Measurements from ENCODE around the gene ECT2L.

The ECT2L gene

DNA sequence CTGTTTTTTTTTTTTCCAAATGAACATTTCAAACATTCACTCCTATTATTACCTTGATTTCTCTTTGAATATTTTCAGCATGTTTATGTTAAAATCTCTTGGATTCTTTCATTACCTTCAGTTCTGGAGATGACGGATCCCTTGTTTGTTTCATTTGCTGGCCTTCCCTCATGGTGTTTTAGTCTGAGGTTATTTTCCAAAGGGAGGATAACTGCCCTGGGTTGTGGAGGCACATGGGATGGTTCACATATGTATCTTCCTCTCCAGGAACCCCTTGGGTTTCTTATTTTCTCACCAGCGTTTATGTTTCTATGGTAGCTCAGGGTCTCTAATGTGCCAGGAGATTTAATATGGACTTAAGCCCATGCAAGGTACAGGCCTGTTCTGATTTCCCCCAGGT is 36.3 kb downstream of the ECT2L start:
- ATAC-seq: no peak
- TF ChIP-seq ZC3H10 (CRISPR knock-in tag; IDR thresholded peaks at IDR 0.05) (no peak), ZFP30 (CRISPR knock-in tag; IDR thresholded peaks at IDR 0.05) (no peak)

DNA sequence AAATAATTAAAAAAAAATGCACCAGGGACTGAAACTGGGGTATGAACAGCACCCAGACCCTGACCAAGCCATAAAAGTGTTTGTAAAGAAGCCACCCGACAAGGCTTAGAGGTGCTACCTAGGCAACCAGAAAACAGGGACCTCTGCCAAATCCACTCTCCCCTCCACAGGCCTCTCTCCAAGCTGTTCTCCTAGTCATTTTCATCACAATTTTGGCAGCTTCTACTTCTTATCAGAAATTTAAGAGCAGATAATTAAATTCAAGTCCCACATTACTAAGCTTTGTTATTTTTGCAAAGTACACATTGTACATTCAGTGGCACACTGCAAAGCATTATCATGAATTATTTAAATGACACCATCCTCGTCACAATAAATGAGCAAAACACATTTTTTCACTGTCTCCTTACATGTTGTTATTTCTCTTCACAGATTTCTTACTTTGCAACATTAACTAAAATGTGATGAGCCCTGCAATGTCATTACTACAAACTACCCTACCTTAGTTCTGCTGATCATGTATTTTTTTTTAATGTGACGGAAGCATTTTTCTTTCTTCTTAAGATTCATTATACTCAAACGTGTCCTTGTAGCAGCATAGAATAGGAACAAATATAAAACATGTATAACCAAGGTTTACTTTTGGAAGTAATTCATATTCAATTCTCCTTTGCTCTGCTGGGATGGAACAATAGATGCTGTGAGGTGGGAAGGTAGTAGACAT is 38.1 kb downstream of the ECT2L start:
- TF ChIP-seq ISL1 (CRISPR knock-in tag; IDR thresholded peaks at IDR 0.05) (peak; percentile 92), TOX (CRISPR knock-in tag; IDR thresholded peaks at IDR 0.05; ENCODE audit: borderline replicate concordance) (no peak), ZNF70 (CRISPR knock-in tag; IDR thresholded peaks at IDR 0.05) (no peak)
- TF ChIP-seq, protein P1, sequence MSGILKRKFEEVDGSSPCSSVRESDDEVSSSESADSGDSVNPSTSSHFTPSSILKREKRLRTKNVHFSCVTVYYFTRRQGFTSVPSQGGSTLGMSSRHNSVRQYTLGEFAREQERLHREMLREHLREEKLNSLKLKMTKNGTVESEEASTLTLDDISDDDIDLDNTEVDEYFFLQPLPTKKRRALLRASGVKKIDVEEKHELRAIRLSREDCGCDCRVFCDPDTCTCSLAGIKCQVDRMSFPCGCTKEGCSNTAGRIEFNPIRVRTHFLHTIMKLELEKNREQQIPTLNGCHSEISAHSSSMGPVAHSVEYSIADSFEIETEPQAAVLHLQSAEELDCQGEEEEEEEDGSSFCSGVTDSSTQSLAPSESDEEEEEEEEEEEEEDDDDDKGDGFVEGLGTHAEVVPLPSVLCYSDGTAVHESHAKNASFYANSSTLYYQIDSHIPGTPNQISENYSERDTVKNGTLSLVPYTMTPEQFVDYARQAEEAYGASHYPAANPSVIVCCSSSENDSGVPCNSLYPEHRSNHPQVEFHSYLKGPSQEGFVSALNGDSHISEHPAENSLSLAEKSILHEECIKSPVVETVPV (CRISPR knock-in tag; IDR thresholded peaks at IDR 0.05): no peak
- TF ChIP-seq, protein P2, sequence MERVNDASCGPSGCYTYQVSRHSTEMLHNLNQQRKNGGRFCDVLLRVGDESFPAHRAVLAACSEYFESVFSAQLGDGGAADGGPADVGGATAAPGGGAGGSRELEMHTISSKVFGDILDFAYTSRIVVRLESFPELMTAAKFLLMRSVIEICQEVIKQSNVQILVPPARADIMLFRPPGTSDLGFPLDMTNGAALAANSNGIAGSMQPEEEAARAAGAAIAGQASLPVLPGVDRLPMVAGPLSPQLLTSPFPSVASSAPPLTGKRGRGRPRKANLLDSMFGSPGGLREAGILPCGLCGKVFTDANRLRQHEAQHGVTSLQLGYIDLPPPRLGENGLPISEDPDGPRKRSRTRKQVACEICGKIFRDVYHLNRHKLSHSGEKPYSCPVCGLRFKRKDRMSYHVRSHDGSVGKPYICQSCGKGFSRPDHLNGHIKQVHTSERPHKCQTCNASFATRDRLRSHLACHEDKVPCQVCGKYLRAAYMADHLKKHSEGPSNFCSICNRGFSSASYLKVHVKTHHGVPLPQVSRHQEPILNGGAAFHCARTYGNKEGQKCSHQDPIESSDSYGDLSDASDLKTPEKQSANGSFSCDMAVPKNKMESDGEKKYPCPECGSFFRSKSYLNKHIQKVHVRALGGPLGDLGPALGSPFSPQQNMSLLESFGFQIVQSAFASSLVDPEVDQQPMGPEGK (CRISPR knock-in tag; IDR thresholded peaks at IDR 0.05; ENCODE audit: borderline replicate concordance): 0 out of 2 replicates have a peak, but pooled peaks have one; percentile 20
- ATAC-seq: no peak

DNA sequence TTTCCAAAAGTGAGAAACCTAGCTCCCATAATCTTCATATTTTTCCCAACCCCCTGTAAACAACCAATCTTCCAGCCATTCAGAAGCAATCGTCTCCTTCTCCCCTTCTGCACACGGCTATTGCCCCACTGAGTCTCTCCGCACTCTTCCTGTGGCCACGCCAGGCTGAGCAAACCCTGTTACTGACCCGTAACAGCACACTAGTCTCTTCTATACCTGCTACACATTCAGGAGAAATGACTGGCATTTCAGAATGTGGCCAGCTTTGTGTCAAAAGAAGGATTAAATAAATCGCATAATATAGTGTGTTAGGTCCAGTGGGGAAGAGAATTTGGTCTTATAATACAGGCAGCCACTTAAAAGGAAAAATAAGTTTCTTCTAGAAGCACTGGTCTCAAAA is 41.4 kb downstream of the ECT2L start:
- no peak for ATAC-seq
- no peak for TF ChIP-seq ISL1 (CRISPR knock-in tag; IDR thresholded peaks at IDR 0.05)
- TF ChIP-seq SNAI2 (CRISPR knock-in tag; IDR thresholded peaks at IDR 0.05): no peak
- TF ChIP-seq, protein P2 (CRISPR knock-in tag; IDR thresholded peaks at IDR 0.05; ENCODE audit: borderline replicate concordance): no peak
- TF ChIP-seq BACH2 (CRISPR knock-in tag; IDR thresholded peaks at IDR 0.05; ENCODE audit: borderline replicate concordance): no peak
- TF ChIP-seq ARNTL (CRISPR knock-in tag; IDR thresholded peaks at IDR 0.05; ENCODE audit: borderline replicate concordance, low read depth): no peak
- TF ChIP-seq GLIS3 (CRISPR knock-in tag; IDR thresholded peaks at IDR 0.05): no peak
- no peak for TF ChIP-seq ZFP30 (CRISPR knock-in tag; IDR thresholded peaks at IDR 0.05)
- no peak for TF ChIP-seq ZNF565 (CRISPR knock-in tag; conservative IDR thresholded peaks at IDR 0.05; ENCODE audit: low read depth)
- TF ChIP-seq TCF4 (CRISPR knock-in tag; IDR thresholded peaks at IDR 0.05; ENCODE audit: borderline replicate concordance): no peak
- TF ChIP-seq, protein P3, sequence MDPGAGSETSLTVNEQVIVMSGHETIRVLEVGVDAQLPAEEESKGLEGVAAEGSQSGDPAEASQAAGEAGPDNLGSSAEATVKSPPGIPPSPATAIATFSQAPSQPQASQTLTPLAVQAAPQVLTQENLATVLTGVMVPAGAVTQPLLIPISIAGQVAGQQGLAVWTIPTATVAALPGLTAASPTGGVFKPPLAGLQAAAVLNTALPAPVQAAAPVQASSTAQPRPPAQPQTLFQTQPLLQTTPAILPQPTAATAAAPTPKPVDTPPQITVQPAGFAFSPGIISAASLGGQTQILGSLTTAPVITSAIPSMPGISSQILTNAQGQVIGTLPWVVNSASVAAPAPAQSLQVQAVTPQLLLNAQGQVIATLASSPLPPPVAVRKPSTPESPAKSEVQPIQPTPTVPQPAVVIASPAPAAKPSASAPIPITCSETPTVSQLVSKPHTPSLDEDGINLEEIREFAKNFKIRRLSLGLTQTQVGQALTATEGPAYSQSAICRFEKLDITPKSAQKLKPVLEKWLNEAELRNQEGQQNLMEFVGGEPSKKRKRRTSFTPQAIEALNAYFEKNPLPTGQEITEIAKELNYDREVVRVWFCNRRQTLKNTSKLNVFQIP (CRISPR knock-in tag; IDR thresholded peaks at IDR 0.05; ENCODE audit: borderline replicate concordance, low read depth): no peak
- TF ChIP-seq, protein P4, sequence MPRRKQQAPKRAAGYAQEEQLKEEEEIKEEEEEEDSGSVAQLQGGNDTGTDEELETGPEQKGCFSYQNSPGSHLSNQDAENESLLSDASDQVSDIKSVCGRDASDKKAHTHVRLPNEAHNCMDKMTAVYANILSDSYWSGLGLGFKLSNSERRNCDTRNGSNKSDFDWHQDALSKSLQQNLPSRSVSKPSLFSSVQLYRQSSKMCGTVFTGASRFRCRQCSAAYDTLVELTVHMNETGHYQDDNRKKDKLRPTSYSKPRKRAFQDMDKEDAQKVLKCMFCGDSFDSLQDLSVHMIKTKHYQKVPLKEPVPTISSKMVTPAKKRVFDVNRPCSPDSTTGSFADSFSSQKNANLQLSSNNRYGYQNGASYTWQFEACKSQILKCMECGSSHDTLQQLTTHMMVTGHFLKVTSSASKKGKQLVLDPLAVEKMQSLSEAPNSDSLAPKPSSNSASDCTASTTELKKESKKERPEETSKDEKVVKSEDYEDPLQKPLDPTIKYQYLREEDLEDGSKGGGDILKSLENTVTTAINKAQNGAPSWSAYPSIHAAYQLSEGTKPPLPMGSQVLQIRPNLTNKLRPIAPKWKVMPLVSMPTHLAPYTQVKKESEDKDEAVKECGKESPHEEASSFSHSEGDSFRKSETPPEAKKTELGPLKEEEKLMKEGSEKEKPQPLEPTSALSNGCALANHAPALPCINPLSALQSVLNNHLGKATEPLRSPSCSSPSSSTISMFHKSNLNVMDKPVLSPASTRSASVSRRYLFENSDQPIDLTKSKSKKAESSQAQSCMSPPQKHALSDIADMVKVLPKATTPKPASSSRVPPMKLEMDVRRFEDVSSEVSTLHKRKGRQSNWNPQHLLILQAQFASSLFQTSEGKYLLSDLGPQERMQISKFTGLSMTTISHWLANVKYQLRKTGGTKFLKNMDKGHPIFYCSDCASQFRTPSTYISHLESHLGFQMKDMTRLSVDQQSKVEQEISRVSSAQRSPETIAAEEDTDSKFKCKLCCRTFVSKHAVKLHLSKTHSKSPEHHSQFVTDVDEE (CRISPR knock-in tag; IDR thresholded peaks at IDR 0.05): no peak
- no peak for TF ChIP-seq ZNF8 (CRISPR knock-in tag; IDR thresholded peaks at IDR 0.05)
- TF ChIP-seq RARB (CRISPR knock-in tag; IDR thresholded peaks at IDR 0.05): no peak
- TF ChIP-seq ESRRG (CRISPR knock-in tag; IDR thresholded peaks at IDR 0.05): no peak
- TF ChIP-seq, protein P5, sequence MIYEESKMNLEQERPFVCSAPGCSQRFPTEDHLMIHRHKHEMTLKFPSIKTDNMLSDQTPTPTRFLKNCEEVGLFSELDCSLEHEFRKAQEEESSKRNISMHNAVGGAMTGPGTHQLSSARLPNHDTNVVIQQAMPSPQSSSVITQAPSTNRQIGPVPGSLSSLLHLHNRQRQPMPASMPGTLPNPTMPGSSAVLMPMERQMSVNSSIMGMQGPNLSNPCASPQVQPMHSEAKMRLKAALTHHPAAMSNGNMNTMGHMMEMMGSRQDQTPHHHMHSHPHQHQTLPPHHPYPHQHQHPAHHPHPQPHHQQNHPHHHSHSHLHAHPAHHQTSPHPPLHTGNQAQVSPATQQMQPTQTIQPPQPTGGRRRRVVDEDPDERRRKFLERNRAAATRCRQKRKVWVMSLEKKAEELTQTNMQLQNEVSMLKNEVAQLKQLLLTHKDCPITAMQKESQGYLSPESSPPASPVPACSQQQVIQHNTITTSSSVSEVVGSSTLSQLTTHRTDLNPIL (CRISPR knock-in tag; IDR thresholded peaks at IDR 0.05; ENCODE audit: low read depth): no peak
- no peak for TF ChIP-seq CSDC2 (CRISPR knock-in tag; IDR thresholded peaks at IDR 0.05)

All from SK-N-SH treated with all-trans-retinoic acid at 6 μM for 48 hours (cell line).